ENCODE measurements around the gene PCTP. TPM values are rescaled to one million over a fixed set of nuclear protein-coding genes. Genes with fewer than 3 reads are reported as not detected.

PCTP gene
- 6.5 and 6.8 TPM in 2 replicates for total RNA-seq

DNA sequence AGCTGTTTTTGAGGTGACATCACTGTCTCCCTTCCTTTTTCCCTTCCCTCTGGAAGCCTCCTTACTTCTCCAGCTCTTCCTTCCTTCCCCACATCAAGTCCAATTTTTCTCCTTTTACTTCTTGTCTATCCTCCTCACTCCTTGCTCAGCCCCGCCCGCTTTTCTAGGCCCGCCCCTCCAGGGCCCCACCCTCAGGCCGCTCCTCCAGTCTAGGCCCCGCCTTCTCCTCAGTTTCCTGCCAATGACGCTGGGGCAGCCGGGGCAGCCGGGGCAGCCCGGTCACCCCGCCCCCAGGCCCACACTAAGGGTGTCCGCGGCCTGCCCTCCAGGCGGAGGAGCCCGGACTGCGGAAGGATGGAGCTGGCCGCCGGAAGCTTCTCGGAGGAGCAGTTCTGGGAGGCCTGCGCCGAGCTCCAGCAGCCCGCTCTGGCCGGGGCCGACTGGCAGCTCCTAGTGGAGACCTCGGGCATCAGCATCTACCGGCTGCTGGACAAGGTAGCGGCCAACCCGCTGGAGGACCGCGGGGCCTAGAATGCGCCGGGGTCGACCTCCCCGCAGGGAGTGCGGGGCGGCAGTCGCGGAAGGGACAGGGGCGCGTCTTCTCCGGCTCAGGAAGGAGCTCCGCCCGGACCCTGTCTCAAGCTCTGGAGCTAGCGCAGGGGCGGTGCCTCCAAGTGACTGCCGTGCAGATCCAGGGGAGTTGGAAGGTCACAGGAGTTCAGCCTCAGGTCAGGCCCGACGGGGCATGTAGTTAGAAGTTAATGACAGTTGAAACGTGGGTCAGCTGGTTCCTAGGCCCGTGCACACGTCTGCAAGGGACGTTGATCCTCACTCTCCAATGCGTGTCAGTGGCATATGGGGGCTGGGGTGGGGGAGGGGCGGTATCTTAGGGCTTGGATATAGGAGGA, at the start of gene PCTP:
TSS of gene PCTP (plus strand) at position 302 of the 908 bp plus-strand sequence. CDS start at position 355, 53 bp downstream.
- intact Hi-C loops (cut with micrococcal nuclease): loop anchor here (1.0 to 10.0 kb wide), 7 partner anchors 16 to 1228 kb away; partner anchors contain the start of genes C17orf67, COX11, HLF and SCPEP1

GRCh38 chr17:55702150-55702549, 48.7 kb upstream of the PCTP start:
- intact Hi-C loops (cut with micrococcal nuclease): no loop called here

- intact Hi-C loops (cut with micrococcal nuclease): no loop called here
Observed at GRCh38 chr17:55704401-55704800, 46.5 kb upstream of the PCTP start.

DNA sequence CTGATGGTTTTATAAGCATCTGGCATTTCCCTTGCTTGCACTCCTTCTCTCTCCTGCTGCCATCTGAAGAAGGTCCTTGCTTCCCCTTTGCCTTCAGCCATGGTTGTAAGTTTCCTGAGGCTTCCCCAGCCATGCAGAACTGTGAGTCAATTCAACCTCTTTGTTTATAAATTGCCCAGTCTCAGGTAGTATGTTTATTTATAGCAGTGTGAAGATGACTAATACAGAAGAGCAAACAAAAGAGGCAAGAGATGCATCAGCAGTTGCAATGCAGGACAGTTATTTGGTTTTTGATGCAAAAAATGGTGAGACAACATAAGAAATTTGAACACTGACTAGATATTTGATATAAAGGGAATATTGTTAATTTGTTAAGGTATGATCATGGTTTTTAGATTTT, 45.0 kb upstream of the PCTP start:
- intact Hi-C loops (cut with micrococcal nuclease): no loop called here

DNA sequence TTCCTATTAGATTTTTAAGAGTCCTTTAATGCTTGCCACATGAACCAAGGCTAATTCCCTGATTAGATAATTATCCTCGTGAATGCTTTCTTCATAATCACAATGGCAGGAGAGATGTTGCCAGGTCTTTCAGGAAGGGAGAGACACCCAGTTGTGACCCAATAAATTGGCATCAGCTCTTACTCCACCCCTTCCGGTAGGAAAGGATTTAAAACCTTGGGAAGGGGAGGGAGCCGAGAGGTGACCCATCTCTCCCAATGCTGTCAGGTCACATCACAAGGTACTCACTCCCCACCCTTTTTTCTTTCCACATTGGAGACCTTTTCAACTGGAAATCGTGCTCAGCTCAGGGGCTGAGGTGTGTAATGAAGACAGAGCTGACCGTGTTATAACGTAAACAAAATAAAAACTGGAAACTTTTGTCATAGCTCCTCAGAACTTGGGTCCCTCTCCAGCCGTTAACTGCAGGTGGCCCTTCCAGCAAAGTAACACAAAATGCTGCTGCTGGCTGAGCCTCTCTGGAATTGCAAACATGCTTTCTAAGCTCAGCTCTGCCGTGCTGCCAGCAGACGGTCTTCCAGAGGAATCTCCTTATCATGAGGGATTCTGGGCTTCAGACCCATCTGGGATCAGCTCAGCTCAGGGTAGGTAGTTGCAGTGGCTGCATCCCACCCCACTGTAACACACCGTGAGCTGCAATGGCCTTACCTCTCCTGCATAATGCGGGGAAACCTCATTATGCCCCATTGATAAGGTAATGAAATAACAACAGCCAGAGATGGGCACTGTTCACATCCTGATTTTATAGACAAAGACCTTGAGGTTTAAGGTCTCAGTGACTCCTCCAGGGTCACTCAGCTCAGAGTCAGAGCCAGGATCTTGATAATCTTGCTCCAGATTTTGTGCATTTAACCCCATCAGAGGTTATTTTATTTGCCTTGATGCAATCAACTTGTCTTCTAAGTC, 43.8 kb upstream of the PCTP start:
- intact Hi-C loops (cut with micrococcal nuclease): no loop called here

DNA sequence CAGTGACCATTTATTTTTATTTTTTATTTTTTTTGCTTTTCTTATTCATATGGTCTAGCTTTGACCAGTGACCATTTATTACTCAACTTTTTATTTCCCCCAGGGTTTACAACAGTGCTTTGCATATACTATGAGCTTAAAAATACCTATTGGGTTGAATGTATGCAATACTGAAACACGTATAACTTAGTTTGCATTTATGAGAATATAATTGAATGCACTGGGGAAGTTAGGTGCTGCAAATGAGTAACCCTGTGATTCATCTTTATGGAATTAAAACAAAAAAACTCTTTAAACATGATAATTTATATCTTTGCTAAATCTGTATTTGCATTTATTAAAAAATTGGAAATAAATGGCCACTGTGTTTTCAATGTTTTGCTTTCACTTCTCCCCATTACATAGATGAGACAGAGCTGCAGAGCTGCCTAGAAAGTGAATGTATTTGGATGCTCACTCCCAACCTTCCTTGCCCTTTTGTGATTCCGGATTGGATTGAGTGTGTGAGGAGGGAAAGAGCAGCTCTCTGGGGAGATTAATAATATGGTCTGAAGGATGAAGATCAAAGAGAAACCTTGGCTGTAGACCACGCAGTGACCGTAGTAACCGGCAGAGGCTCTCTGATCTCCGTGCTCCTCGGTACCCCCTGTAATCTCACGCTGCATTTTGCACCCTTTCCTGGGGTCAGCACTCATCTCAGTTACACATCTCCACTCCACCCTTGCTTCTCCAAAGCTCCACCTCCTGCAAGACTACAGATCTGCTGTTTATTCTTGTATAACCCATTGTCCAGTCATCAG, 42.5 kb upstream of the PCTP start:
- intact Hi-C loops (cut with micrococcal nuclease): no loop called here

DNA sequence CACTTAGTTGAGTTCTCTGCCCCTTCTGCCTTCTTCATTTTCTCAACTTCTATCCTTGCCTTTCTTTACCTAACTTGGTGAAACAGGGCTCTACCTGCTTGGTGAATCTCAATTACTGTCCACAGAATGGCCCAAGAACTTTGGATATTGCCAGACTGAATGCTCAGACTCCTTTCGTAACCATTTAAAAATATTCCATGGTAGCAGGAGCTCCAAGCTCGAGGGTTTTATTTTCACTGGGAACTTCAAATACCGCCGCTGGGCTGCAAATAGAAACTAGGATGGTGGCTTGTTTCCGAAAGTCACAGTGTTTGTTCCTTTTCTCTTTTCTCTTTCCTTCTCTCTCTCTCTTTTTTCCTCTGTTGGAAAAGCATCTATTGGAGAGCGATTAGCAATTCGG, 41.4 kb upstream of the PCTP start:
- intact Hi-C loops (cut with micrococcal nuclease): no loop called here

DNA sequence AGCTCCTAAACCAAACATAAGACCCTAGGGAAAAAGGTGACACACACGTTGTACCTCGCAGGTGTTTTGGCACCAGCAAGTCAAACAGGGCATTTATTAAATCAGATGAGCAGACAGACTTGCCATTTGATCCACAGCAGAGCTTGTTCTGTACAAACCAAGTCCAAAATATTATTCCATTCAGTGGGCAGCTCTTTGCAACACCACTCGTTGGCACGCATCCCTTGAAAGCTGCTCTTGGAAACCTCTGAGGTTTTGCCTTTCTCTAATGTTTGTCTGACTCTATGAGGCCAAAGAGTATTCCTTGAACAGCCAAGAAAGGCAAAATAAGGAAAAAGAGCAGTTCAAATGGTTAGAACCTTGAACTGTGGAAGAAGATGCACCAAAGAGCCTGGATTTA, 40.9 kb upstream of the PCTP start:
- intact Hi-C loops (cut with micrococcal nuclease): no loop called here

GRCh38 chr17:55710410-55710809, 40.4 kb upstream of the PCTP start:
- intact Hi-C loops (cut with micrococcal nuclease): no loop called here

DNA sequence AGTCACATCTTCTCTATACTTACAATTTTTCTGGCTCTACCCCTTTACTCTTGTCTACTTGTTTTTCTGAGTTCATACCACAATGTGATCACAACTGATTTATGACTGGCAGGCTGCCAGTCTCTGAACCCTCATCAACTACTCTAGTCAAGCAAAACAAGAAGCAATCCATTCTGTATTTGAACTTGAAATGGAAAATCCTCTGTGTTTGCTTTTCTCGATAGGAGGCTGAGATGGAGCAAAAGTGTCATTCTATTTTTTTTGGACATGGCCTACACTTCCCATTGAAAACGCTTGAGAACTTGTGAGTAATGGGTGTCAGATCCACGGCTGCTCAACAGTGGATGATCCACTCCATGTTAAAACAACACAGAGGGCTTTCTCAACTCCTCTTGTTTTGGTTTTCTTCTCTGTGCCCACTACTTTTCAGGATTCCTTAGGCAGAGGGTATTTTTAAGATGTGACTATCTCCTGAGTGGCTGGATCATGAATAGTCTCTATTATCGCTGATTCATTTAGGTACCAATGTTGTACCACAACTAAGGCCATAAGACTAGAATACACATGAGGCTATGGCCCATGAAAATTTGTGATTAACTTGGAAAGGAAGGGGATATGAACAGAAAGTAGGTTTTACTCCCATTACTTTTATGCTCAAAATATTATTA, 39.9 kb upstream of the PCTP start:
- intact Hi-C loops (cut with micrococcal nuclease): no loop called here

GRCh38 chr17:55717432-55717831, 33.4 kb upstream of the PCTP start:
- intact Hi-C loops (cut with micrococcal nuclease): loop anchor here (5.0 kb wide), 1 partner anchor 600 kb away; no protein-coding TSS in a partner anchor

GRCh38 chr17:55717898-55718735, 32.7 kb upstream of the PCTP start:
- intact Hi-C loops (cut with micrococcal nuclease): loop anchor here (1.0 to 5.0 kb wide), 2 partner anchors 192 to 599 kb away; no protein-coding TSS in a partner anchor

GRCh38 chr17:55720919-55721836, 29.7 kb upstream of the PCTP start:
- intact Hi-C loops (cut with micrococcal nuclease): no loop called here

DNA sequence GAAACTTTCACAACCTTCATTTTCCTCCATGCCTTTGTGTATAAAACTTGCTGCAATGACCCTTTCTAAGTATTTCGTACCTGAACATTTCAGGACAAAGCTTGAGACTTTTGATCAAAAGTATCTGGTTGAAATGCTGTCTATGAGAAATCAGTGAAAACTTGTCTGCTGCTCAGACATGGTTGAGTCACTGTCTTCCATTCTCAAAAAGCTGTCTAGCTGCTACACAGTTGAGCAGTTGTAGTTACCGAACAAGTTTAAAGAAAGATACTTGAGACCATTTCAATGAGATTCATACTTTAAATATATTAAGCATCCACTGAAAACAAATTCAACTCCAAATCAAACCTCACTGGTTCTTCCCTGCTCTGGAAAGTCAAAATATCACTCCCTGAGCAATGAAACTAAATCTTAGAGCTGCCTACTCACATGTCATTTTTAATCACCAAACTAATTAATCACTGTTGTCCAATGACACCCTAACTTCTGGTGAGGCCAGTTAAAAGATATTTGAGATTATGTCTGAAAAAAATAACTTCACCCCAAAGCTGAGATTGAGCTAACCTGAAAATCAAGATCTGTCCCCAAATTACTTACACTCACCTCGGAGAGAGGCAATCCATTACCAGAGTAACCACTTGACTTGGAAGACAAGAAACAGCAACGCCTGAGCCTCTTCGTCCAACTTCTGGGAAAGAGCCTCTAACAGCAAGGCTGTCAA, 28.7 kb upstream of the PCTP start:
- intact Hi-C loops (cut with micrococcal nuclease): no loop called here

DNA sequence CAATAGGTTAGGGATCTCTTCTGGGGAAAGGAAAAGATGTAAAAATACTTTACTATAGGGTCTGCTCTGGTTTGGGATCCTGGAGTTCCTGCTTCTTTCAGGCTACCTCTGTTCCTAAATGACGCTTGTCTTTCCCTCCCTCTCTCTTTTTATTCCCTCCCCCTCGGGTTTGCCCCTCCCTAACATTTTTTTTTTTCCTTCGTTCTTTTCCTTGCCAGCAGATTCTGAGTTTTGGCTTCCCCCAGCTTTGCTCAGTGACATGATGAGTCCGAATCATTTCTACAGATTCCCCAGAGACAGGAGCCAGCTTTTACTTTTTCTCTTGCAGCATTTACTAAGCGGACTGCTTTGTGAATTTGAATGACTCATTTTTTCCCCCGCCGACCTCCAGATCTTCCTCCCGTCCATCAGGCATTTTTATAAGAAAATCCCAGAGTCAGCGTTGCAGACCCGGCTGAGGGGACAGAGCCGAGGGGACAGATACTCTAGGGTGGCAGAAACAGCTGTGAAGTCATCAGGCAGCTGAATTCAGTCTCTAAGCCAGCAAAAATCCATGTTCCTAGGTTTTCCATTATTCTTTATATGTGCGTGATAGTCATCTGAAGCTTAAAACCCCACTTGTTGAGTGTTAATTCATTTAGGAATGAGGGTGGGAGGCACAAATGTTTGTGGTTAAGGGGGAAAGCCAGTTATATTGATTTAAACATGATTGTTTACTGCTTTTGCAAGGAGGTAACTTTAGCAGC, 27.9 kb upstream of the PCTP start, which contains the start of gene TMEM100:
TSS of gene TMEM100 (minus strand) at position 123 of the 746 bp plus-strand sequence. CDS start 1,794 bp downstream, outside the sequence.
- intact Hi-C loops (cut with micrococcal nuclease): no loop called here

DNA sequence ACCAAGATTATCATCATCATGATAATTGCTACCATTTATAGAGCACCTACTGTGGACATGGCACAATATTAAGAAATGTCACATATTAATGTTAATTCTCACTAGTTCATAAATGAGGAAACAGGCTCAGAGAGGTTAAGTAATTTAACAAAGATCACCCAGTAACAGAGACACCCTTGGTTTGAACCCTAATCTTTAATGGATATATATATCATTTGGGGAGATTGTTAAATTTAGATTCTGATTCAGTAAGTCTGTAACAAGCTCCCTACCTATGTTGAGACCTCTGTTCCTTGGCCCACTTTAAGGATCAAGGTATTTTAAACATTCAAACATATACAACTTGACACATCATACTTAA, 27.4 kb upstream of the PCTP start:
- intact Hi-C loops (cut with micrococcal nuclease): no loop called here

DNA sequence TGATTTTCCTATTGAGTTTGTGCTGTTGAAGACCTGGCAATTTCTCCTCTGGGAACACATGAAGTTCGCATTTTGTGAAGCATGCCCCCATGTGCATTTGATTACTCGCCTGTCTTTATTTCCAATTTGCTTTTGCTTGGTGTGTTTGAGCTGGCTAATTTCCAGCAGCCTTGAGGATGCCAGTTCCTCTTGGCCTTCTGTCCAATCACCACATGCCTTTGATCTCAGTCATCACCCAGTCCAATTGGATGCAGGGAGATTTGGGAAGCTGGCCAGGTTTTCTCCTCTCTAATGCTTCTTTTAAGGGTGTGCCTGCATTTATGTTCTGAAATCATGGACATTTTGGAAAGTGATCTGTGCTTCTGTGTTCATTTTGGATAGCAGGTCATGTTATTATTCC, 24.4 kb upstream of the PCTP start:
- intact Hi-C loops (cut with micrococcal nuclease): no loop called here

Data from T-helper 1 cell treated with Interleukin-12 subunit alpha and Interleukin-12 subunit beta and Interleukin-4 antibody, amounts not matched to agents 30 ng/mL and 1 ng/mL, for 36 hours (primary cell).